Measurements from ENCODE around the gene PPP1R2B. TPM values are rescaled to one million over a fixed set of nuclear protein-coding genes. Genes with fewer than 3 reads are reported as not detected.
A peak's percentile ranks its signal among the peaks of the same experiment; 100 is the strongest.

PPP1R2B gene
- polyA plus RNA-seq (2012; ENCODE audit: insufficient read depth, insufficient read length, low read depth) = not detected

GRCh38 chr5:156850206-156850751 is at the start of gene PPP1R2B:
Gene PPP1R2B (plus strand): TSS chr5:156850295. CDS start chr5:156850563, 268 bp downstream.
- DNase-seq = no peak
- H3K27me3 ChIP-seq = no peaks in the 10 kb centered on the region
- H3K9me3 ChIP-seq = no peaks in the 10 kb centered on the region; the same call in 1 of the 2 replicates
- H3K4me3 ChIP-seq (ENCODE audit: low read depth, low read length) = no peak within 1 kb of the TSS
- H3K36me3 ChIP-seq = no peaks in the 10 kb centered on the region
- no peaks in the 10 kb centered on the region for H3K4me1 ChIP-seq
- TF ChIP-seq CTCF (IDR thresholded peaks at IDR 0.05; ENCODE audit: low read depth, low read length) = no peak

- Histone ChIP-seq H3K9me3 (no peaks in the 10 kb centered on the region), H3K27me3 (no peaks in the 10 kb centered on the region), H3K4me3 (ENCODE audit: low read depth, low read length) (no peak overlapping the region), H3K4me1 (no peaks in the 10 kb centered on the region), H3K36me3 (no peaks in the 10 kb centered on the region)
- no peak for DNase-seq
- TF ChIP-seq CTCF (IDR thresholded peaks at IDR 0.05; ENCODE audit: low read depth, low read length) = no peak
Observed at GRCh38 chr5:156800929-156801328, 49.2 kb upstream of the PPP1R2B start.

GRCh38 chr5:156802501-156802900 is 47.6 kb upstream of the PPP1R2B start:
- no peak for DNase-seq
- no peak overlapping the region for H3K4me3 ChIP-seq (ENCODE audit: low read depth, low read length)
- H3K4me1 ChIP-seq = no peaks in the 10 kb centered on the region
- no peak for TF ChIP-seq CTCF (IDR thresholded peaks at IDR 0.05; ENCODE audit: low read depth, low read length)
- no peaks in the 10 kb centered on the region for H3K9me3 ChIP-seq
- H3K27me3 ChIP-seq = no peaks in the 10 kb centered on the region
- no peaks in the 10 kb centered on the region for H3K36me3 ChIP-seq

- Histone ChIP-seq H3K4me1 (no peaks in the 10 kb centered on the region), H3K36me3 (no peaks in the 10 kb centered on the region), H3K9me3 (no peaks in the 10 kb centered on the region), H3K27me3 (no peaks in the 10 kb centered on the region), H3K4me3 (ENCODE audit: low read depth, low read length) (no peak overlapping the region)
- no peak for DNase-seq
- TF ChIP-seq CTCF (IDR thresholded peaks at IDR 0.05; ENCODE audit: low read depth, low read length) = no peak
Observed at GRCh38 chr5:156803404-156803803, 46.7 kb upstream of the PPP1R2B start.

- Histone ChIP-seq H3K4me3 (ENCODE audit: low read depth, low read length) (no peak overlapping the region), H3K4me1 (no peaks in the 10 kb centered on the region), H3K9me3 (no peaks in the 10 kb centered on the region), H3K27me3 (no peaks in the 10 kb centered on the region), H3K36me3 (no peaks in the 10 kb centered on the region)
- TF ChIP-seq CTCF (IDR thresholded peaks at IDR 0.05; ENCODE audit: low read depth, low read length) = no peak
- no peak for DNase-seq
Observed at GRCh38 chr5:156812959-156813358, 37.1 kb upstream of the PPP1R2B start.

GRCh38 chr5:156815988-156816599 is 34.0 kb upstream of the PPP1R2B start:
- H3K4me1 ChIP-seq = no peaks in the 10 kb centered on the region
- no peak for DNase-seq
- no peak overlapping the region for H3K4me3 ChIP-seq (ENCODE audit: low read depth, low read length)
- H3K27me3 ChIP-seq = no peaks in the 10 kb centered on the region
- H3K9me3 ChIP-seq = no peaks in the 10 kb centered on the region
- TF ChIP-seq CTCF (IDR thresholded peaks at IDR 0.05; ENCODE audit: low read depth, low read length) = peak; percentile 5; the same call in 1 of the 2 replicates
- H3K36me3 ChIP-seq = no peaks in the 10 kb centered on the region

Data from BE2C (cell line).